Activated effector memory CD4-positive, alpha-beta T cell treated with Interleukin-2 at 50 U/mL for 16 hours (primary cell): ENCODE measurements around the gene GDA.

Source experiments
- DNase-seq: peaks from one replicate; pipeline ENCODE4 v3.0.0-alpha.2; 2020

The GDA gene

GRCh38 chr9:72151104-72151503 is 1.9 kb downstream of the GDA start:
- no peak for DNase-seq

DNA sequence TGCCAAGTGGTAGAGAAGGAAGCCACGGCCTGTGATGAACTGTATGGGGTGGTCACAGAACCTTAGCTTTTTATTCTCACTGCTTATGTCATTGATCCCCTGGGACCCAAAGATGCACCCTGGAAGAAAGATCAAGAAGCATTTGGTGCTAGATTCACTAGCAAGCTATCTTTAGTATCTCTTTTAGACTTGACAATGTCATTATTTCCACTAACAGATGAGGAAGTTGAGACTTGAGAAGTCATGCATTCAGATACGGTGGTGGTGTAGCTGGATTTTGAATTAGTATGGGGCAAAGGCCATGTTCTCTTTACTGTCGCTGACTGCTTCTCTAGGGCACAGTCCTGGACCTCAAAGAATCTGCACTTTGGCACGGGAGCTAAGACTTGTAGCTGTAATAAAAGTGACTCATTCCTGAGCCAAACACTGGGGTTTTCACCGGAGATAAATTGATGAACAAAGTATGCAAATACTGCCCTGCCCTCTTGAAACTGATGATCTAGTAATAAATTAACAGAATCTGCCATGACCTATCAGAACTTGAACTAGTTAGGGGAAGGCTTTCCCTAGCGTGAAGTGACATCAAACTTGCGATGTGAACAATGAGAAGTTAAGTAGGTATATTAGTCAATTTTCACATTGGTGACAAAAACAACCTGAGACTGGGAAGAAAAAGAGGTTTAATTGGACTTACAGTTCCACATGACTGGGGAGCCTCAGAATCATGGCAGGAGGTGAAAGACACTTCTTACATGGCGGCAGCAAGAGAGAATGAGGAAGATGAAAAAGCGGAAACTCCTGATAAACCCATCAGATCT is 5.4 kb downstream of the GDA start:
- no peak for DNase-seq

DNA sequence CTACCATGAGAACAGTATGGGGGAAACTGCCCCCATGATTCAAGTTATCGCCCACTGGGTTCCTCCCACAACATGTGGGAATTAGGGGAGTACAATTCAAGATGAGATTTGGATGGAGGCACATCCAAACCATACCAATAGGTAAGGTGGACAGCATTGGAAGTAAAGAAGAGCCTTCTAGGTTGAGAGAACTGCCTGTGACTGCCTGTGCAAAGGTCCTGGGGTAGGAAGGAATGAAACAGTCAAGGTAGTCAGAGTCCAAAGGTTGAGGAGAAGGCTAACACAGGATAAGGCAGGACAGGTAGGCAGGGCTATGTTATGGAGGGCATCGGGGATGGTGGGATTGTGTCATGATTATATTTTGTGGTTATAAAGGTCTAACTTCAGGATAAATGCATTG is 6.1 kb downstream of the GDA start:
- DNase-seq = no peak

DNA sequence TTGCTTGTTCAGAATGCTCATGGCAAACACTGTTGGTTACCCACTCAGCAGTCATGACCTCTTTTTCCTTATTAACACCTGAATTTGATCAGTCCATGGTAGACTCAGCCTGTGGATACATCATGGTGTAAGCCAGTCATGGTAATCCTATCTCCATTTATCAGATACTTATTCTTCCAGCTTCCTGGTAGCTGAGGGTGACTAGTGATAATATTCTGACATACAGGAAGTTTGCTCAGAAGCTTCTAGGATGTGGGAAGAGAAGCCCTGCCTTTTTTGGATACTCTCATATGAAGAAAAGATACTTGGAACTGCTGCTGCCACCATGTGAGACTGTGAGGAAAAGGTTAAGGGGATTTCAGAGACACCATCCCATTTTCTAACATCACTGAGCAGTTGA is 7.3 kb downstream of the GDA start:
- no peak for DNase-seq

GRCh38 chr9:72158680-72159079 is 9.4 kb downstream of the GDA start:
- no peak for DNase-seq

DNA sequence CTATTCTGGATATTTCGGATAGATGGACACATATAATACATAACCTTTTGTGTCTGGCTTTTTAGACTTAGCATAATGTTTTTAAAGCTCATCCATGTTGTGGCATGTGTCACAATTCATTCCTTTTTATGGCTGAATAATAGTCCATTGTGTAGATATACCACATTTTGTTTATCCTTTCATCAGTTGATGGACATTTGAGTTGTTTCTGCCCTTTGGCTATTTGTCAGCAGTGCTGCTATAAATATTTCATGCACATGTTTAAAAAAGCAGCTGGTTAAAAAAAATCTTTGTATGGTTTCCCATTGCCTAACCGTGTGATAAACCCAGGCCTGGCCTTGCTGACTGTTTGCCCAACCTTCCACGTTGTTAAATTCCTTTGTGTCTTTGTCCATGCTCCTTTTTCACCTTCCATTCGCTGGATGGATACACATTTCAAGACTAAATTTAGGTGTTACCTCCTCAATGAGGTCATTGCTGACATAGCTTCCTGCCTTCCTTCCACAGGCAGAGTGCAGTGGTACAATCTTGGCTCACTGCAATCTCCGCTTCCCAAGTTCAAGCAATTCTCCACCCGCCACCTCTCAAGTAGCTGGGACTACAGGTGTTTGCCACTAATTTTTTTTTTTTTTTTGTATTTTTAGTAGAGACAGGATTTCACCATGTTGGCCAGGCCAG is 11.3 kb downstream of the GDA start:
- DNase-seq = no peak

DNA sequence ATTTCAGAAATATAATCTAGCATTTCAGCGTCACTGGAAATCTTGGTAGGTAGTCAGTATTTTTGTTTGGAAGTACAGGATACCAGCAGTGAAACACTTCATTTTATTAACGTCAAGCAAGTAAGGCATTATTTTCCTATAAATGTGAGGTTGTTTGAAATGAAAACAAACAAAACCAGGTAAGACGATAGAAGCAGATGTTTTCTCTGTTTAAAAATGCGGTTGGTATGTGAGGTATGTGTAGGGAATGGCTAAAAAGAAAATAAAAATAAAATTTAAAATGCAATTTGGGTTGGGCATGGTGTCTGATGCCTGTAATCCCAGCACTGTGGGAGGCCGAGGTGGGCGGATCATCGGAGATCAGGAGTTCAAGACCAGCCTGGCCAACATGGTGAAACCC is 16.1 kb downstream of the GDA start:
- DNase-seq = no peak

DNA sequence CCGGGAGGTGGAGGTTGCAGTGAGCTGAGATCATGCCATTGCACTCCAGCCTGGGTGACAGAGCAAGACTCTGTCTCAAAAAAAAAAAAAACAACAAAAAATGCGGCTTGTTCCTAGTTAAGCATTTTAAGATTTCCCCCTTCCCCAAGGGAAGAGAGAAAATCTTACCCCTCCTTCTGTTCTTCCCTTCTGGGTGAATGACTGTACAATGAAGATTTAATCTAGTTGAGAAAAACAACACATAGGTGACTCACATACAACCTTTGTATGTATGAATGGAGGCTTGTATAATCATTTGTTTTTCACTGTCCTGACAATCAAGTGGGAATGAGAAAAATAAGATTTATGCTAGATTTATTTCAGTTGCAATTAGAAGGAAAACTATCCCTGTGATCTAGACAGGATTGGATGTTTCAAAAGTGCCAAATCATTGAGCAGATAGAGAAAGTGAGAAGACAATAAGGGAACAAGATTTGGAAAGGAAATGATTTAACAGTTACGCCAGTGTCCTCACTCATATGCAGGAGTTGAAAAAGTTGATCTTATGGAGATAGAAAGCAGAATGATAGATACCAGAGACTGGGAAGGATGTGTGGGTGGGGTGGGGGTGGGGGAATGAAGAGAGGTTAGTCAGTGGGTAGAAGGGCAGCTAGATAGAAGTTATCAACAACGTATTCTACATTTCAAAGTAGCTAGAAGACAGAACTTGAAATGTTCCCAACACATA is 16.7 kb downstream of the GDA start:
- DNase-seq = no peak

DNA sequence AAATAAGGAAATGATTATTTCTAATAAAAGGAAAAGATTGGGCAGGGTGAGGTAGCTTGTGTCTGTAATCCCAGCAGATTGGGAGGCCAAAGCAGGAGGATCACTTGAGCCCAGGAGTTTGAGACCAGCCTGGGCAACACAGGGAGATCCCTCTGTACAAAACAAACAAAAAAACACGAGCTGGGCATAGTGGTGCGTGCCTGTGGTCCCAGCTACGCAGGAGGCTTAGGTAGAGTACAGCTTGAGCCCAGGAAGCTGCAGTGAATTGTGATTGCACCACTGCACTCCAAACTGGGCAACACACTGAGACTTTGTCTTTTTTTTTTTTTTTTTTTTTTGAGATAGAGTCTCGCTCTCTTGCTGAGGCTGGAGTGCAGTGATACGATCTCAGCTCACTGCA is 18.8 kb downstream of the GDA start:
- no peak for DNase-seq

DNA sequence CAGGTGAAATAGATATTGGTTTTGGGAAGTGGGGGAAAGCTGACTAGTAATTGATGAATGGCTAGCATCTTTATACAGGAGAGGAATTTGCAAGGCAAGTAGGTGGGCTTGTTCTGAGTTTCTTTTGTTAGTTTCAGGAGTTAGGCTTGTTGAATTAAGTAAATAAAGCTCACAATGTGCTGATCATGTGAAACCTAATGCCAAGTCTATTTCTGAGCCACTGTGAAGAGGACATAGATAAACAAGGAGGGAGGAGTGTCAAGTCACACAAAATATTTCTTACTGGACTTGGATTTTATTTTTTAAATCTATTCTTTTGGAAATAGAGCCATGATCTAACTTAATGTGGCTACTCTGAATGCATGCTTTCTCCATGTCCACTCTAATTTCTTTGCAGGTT is 19.9 kb downstream of the GDA start:
- no peak for DNase-seq

DNA sequence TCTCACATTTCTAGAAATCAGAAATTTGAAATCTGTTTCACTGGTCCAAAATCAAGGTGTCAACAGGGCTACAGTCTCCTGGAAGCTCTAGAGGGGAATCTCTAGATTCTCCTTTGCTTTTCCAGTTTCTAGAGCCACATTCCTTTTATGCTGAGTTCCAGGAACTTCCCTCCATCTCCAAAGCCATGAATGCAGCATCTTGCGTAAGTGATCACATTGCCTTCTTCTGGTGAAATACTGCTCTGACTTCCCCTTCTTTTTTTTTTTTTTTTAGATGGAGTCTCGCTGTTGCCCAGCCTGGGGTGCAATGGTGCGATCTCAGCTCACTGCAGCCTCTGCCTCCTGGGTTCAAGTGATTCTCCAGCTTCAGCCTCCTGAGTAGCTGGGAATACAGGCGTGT is 23.8 kb downstream of the GDA start:
- DNase-seq = no peak

GRCh38 chr9:72185561-72185960 is 36.3 kb downstream of the GDA start:
- no peak for DNase-seq

- no peak for DNase-seq
These were observed 38.0 kb downstream of the GDA start for GRCh38 chr9:72187121-72187695.

DNA sequence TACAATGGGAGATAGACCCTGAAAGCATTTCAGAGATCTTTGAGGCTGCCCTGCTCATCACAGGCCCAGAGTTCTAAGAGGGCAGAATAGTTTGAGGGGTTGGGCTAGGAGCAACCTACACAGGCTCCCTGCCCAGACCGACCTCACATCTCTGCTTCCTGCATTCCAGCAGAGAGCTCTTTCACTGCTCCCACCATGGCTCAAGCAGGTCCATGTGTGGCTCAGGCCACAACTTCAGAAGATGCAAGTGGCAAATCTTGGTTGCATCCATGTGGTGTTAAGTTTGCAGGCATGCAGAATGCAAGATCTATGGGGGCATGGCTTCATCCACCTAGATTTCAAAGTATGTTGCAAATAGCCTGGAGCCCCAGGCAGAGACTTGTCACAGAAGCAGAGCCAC is 39.0 kb downstream of the GDA start:
- no peak for DNase-seq

GRCh38 chr9:72193478-72193881 is 44.2 kb downstream of the GDA start:
- no peak for DNase-seq

DNA sequence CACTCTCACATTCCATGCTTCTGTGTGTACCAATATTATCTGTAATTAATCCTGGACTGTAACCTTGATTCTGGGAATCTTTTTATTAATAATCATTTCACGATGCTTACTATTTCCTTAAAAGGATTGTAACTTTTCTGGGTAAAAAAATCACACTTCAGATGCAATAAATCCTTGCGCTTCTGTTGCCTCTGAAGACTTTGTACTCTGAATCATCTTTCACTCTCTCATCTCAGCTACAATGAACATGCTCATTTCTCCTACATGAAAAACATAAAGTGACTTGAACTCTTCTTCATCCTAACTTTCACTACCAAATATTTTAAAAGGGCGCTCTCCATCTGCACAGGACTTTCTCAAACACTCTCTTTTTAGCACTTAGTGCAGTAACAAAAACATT is 50.0 kb downstream of the GDA start:
- DNase-seq = no peak

GRCh38 chr9:72200452-72200851 is 51.2 kb downstream of the GDA start:
- no peak for DNase-seq

GRCh38 chr9:72202009-72202408 is 52.8 kb downstream of the GDA start:
- no peak for DNase-seq

DNA sequence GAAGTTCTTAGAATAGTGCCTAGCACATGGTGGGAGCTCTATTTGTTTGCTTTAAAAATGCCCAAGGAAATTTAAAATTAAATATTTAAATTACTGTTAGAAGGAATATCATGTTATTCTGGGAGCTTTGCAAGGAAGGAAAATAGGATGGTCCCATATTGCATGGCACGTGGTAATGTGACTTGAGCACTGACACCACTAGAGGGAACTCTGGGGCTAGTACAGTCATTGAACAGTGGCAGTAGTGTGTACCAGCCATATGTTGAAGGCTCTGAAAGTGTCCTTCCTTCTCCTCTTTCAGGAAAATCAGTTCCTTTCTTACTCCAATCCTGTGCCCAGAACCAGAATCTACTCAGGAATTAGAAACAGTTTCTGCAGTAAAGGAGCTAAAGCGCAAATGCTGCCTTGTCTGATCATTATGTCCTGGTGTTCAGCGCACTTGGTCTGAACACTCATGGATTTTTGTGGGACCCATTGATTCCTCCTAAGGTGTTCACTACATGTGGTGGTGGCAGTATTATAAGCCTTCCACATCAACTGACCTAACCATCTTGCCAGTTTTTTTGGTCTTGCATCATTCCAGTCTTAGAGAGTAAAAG is 54.1 kb downstream of the GDA start:
- no peak for DNase-seq

- DNase-seq = no peak
These were observed 54.8 kb downstream of the GDA start for GRCh38 chr9:72204062-72204461.

DNA sequence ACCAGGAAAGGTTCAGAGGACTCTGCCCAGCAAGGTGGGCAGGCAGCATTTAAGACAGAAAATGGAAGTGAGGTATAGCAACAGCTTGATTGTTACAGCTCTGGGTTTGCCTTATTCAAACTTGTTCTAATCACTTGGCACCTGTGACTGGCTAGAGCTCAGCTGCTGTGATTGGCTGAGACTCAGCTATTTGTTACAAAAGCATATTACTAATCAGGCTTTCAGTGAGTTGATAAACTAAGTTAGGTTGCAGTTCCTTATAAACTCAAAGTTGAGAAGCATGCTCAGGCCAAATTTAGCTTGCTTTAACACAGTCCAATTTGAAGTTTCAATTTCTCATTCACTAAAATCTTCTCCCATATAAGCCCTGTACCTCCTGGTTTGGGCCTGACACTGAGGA is 56.3 kb downstream of the GDA start:
- no peak for DNase-seq

GRCh38 chr9:72207278-72207677 is 58.0 kb downstream of the GDA start:
- DNase-seq = no peak

- no peak for DNase-seq
These were observed 61.3 kb downstream of the GDA start for GRCh38 chr9:72210522-72210921.
